Measurements from ENCODE around the gene BTG2.

DNA sequence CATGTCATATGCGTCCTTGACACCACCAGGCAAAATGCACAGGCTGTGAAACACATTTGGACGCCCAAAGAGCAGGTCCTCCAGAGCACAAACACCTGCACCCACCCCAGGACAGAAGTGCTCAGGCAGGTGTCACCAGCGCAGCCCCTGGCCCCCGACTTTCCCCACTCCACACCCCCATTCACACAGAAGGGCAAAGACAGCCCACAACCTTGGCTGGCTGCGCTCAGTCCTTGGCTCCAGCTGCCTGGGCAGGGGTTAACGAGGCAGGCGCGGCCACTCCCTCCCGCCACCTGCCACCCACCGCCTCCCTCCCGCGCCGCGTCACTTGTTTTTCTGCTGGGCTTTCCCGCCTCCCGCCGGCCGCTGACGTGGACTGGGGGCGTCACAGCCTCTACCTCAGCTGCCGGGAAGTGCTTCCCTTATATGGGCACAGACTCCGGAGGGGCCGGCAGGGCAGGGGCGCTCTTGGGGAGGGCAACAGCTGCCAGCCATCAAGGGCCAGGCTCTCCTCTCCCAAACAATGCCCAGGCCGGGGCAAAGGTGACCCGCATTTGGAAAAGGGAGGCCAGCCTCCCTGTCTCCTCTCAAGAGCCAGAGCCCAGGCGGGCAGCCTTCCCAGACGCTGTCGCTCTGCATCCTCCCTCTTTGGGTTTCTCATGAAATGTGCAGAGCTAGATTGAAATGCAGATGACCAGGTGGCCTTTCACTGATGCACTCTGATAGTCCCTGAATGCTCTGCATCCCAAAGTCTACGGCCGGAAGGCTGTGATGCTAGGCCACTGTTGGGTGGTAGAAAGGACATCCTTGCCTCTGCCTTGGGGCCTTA, 14.8 kb upstream of the BTG2 start:
- TF ChIP-seq, protein P1, sequence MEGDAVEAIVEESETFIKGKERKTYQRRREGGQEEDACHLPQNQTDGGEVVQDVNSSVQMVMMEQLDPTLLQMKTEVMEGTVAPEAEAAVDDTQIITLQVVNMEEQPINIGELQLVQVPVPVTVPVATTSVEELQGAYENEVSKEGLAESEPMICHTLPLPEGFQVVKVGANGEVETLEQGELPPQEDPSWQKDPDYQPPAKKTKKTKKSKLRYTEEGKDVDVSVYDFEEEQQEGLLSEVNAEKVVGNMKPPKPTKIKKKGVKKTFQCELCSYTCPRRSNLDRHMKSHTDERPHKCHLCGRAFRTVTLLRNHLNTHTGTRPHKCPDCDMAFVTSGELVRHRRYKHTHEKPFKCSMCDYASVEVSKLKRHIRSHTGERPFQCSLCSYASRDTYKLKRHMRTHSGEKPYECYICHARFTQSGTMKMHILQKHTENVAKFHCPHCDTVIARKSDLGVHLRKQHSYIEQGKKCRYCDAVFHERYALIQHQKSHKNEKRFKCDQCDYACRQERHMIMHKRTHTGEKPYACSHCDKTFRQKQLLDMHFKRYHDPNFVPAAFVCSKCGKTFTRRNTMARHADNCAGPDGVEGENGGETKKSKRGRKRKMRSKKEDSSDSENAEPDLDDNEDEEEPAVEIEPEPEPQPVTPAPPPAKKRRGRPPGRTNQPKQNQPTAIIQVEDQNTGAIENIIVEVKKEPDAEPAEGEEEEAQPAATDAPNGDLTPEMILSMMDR (IDR thresholded peaks at IDR 0.05) = peak in 1 of 6 experiments; percentile 1
- peak; percentile 58 to 96 for TF ChIP-seq POLR2A (IDR thresholded peaks at IDR 0.05)
